ENCODE measurements around the gene CITED2. TPM values are rescaled to one million over a fixed set of nuclear protein-coding genes. Genes with fewer than 3 reads are reported as not detected.
A peak's percentile ranks its signal among the peaks of the same experiment; 100 is the strongest.

The CITED2 gene
- total RNA-seq, 1 donor from 2014 or later, result 421 TPM

DNA sequence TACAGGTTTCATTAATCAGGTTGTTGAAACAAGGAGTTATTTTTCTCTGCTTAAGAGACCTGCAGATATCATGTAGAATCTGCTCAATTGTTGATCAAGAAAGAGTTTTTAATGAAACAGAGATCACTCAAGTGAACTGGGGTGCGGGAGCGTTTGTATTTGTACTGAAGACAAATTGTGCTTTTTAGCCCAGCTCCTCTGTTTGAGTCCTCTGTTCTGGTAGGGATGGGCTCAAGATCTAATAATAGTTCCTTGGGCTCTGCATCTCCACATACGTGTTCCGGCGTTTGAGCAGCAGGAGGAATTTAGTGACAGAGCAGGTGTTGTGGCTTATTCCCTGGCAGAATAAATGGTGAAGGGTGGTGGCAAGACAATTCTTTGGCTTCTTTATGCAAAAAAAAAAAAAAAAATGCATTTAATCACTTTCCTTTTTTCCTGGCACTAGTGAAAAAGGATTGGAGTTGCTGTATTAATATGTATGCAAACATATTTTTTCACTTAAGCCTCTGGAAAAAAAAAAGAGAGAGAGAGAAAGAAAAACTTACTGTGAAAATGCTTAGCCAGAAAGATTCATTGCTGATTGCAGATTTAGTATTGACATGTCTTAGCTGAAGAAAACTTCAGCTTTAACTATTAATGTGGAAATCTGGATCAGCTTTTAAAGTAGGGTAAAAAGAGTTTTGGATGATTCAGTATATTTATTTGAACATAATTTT is 4.0 kb downstream of the CITED2 start:
- peaks cover 46% of the 10 kb centered on the region for H3K4me1 Mint-ChIP-seq (ENCODE audit: unreplicated experiment)
- H3K9me3 Mint-ChIP-seq (ENCODE audit: unreplicated experiment), result no peaks in the 10 kb centered on the region
- peak overlapping the region; percentile 92 for H3K27ac Mint-ChIP-seq (ENCODE audit: unreplicated experiment)
- DNase-seq (ENCODE audit: extremely low spot score, unreplicated experiment), result no peak
- peaks cover 35% of the 10 kb centered on the region for H3K36me3 Mint-ChIP-seq (ENCODE audit: unreplicated experiment)
- TF ChIP-seq, protein P1, sequence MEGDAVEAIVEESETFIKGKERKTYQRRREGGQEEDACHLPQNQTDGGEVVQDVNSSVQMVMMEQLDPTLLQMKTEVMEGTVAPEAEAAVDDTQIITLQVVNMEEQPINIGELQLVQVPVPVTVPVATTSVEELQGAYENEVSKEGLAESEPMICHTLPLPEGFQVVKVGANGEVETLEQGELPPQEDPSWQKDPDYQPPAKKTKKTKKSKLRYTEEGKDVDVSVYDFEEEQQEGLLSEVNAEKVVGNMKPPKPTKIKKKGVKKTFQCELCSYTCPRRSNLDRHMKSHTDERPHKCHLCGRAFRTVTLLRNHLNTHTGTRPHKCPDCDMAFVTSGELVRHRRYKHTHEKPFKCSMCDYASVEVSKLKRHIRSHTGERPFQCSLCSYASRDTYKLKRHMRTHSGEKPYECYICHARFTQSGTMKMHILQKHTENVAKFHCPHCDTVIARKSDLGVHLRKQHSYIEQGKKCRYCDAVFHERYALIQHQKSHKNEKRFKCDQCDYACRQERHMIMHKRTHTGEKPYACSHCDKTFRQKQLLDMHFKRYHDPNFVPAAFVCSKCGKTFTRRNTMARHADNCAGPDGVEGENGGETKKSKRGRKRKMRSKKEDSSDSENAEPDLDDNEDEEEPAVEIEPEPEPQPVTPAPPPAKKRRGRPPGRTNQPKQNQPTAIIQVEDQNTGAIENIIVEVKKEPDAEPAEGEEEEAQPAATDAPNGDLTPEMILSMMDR (IDR thresholded peaks at IDR 0.05), result no peak
- peak overlapping the region; percentile 93 for H3K4me3 Mint-ChIP-seq (ENCODE audit: unreplicated experiment)
- no peaks in the 10 kb centered on the region for H3K27me3 Mint-ChIP-seq (ENCODE audit: unreplicated experiment)

DNA sequence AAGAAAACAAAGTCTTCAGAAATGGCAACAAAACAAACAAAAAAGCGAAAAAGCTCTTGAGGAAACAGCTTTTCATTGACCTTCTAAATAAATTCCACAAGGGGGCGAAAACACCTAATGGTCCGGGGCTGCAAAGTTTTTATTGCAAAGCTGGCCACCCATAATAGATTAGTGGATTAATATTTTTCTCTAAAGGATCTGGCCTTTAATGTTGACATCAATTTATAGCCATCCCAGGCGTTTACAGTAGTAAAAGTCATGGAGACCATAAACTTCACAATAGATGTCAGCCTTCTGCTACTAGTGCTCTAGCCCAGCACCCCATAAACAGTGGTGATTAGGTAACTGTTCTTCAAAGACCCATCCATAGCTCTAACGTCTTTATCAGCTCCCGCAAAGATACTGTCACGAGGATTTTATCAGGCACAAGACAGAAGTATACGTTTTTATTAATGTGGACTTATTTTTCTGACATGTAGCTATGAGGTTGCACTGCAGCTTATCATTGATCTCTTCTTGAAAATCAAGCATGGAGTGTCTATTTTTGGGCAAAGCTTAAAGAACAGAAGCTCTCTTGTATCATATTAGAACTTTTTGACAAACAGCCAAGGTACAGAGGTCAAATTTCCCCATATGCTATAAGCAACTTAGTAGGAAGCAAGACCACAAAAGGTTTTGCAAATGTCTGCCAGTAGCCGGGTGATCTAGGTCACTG is 4.7 kb downstream of the CITED2 start:
- peak overlapping the region; percentile 92 for H3K27ac Mint-ChIP-seq (ENCODE audit: unreplicated experiment)
- H3K4me3 Mint-ChIP-seq (ENCODE audit: unreplicated experiment), result peak overlapping the region; percentile 93
- H3K27me3 Mint-ChIP-seq (ENCODE audit: unreplicated experiment), result no peaks in the 10 kb centered on the region
- peaks cover 35% of the 10 kb centered on the region for H3K36me3 Mint-ChIP-seq (ENCODE audit: unreplicated experiment)
- TF ChIP-seq, protein P1 (IDR thresholded peaks at IDR 0.05), result peak; percentile 83
- peaks cover 46% of the 10 kb centered on the region for H3K4me1 Mint-ChIP-seq (ENCODE audit: unreplicated experiment)
- H3K9me3 Mint-ChIP-seq (ENCODE audit: unreplicated experiment), result no peaks in the 10 kb centered on the region
- DNase-seq (ENCODE audit: extremely low spot score, unreplicated experiment), result no peak

DNA sequence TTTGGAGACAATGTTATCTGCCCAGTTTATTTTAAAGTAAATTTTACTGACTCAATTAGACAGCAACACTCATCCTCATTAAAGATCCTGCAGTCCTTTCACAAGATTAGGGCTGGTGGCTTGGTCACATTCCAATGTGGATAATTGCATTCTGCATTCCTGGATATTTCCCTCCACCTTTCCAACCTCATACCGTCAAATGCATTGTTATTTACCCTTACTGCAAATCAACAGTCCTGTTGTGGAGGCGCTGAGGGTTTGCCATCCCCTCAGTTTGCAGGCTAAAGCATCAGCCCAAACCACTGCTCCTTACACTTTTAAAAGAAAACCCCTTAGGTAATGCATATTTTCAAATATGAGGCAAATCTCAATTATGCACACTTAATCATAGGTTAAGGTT is 5.4 kb downstream of the CITED2 start:
- Mint-ChIP-seq H3K9me3 (ENCODE audit: unreplicated experiment) (no peaks in the 10 kb centered on the region), H3K4me3 (ENCODE audit: unreplicated experiment) (no peak overlapping the region), H3K27ac (ENCODE audit: unreplicated experiment) (no peak overlapping the region), H3K4me1 (ENCODE audit: unreplicated experiment) (peaks cover 46% of the 10 kb centered on the region), H3K27me3 (ENCODE audit: unreplicated experiment) (no peaks in the 10 kb centered on the region), H3K36me3 (ENCODE audit: unreplicated experiment) (peaks cover 31% of the 10 kb centered on the region)
- no peak for DNase-seq (ENCODE audit: extremely low spot score, unreplicated experiment)
- TF ChIP-seq, protein P1 (IDR thresholded peaks at IDR 0.05), result no peak

DNA sequence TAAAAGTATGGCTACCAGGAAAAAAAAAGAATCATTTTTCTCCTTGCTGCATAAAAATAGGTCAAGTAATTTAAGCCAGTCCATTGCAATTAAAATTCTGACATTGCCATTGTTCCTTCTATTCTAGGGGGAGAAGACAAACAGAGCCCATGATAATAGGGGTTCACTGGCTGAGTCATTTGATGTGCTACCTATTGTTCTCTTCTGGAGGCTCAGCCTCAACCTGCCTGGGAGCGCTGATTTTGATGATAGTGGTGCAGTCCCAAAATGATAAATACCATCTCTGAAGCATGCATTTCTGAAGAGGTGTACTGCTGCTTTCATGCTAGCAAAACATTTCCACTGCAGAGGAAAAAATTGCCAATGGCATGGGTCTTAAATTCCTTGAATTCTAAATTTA is 5.8 kb downstream of the CITED2 start:
- no peak for DNase-seq (ENCODE audit: extremely low spot score, unreplicated experiment)
- H3K4me3 Mint-ChIP-seq (ENCODE audit: unreplicated experiment), result no peak overlapping the region
- H3K9me3 Mint-ChIP-seq (ENCODE audit: unreplicated experiment), result no peaks in the 10 kb centered on the region
- TF ChIP-seq, protein P1 (IDR thresholded peaks at IDR 0.05), result no peak
- peak overlapping the region; percentile 80 for H3K27ac Mint-ChIP-seq (ENCODE audit: unreplicated experiment)
- peaks cover 46% of the 10 kb centered on the region for H3K4me1 Mint-ChIP-seq (ENCODE audit: unreplicated experiment)
- H3K27me3 Mint-ChIP-seq (ENCODE audit: unreplicated experiment), result no peaks in the 10 kb centered on the region
- H3K36me3 Mint-ChIP-seq (ENCODE audit: unreplicated experiment), result peaks cover 27% of the 10 kb centered on the region

DNA sequence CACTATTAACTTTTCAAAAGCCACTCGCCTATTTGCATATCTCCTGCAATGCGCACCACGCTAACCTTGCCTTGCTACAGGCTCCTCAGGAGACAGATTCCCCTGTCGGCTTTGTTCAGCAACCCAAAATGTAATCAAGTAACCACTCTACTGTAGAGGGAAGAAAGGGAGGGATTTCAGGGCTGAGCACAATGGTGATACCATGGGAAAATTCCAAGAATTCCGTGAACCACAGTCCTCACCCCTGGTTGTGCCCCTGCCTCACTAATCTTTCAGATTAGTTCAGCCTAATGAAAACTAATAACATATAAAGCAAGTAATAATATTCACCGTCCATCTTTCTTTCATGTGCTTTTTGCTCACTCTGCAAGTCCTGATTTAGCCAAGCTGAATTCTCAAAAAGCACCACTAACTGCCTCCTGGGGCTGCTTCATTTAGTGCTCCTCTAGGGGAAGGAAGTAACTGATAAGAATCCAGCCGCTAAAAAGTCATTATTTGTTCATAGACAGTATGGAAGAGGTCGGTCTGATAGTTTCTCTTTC is 6.6 kb downstream of the CITED2 start:
- H3K4me1 Mint-ChIP-seq (ENCODE audit: unreplicated experiment), result peaks cover 46% of the 10 kb centered on the region
- H3K4me3 Mint-ChIP-seq (ENCODE audit: unreplicated experiment), result peak overlapping the region; percentile 0
- H3K36me3 Mint-ChIP-seq (ENCODE audit: unreplicated experiment), result peaks cover 21% of the 10 kb centered on the region
- TF ChIP-seq, protein P1 (IDR thresholded peaks at IDR 0.05), result no peak
- H3K27me3 Mint-ChIP-seq (ENCODE audit: unreplicated experiment), result no peaks in the 10 kb centered on the region
- H3K27ac Mint-ChIP-seq (ENCODE audit: unreplicated experiment), result peak overlapping the region; percentile 80
- no peak for DNase-seq (ENCODE audit: extremely low spot score, unreplicated experiment)
- H3K9me3 Mint-ChIP-seq (ENCODE audit: unreplicated experiment), result no peaks in the 10 kb centered on the region

Measured in osteocyte (in vitro differentiated cells).